Stimulated activated CD8-positive, alpha-beta memory T cell treated with anti-CD3 and anti-CD28 coated beads, Interleukin-2, amount 100 ng/mL, for 1 hour (primary cell): ENCODE data around the gene DMBT1.

Source experiments
- DNase-seq, 2 donors: peaks; one replicate each; pipeline ENCODE4 v3.0.0-alpha.2; 2020; ENCODE audit warnings: low read depth in 2 of 2

DMBT1 gene

GRCh38 chr10:122669842-122670241, 109.3 kb downstream of the DMBT1 start:
- DNase-seq, result no peak

GRCh38 chr10:122671355-122671754, 110.8 kb downstream of the DMBT1 start:
- no peak for DNase-seq

- no peak for DNase-seq
These were observed 112.1 kb downstream of the DMBT1 start for GRCh38 chr10:122672655-122673054.

GRCh38 chr10:122673269-122673668, 112.7 kb downstream of the DMBT1 start:
- DNase-seq, result no peak

- no peak for DNase-seq
These were observed 113.2 kb downstream of the DMBT1 start for GRCh38 chr10:122673731-122674130.

GRCh38 chr10:122674781-122675180, 114.2 kb downstream of the DMBT1 start:
- DNase-seq, result no peak

GRCh38 chr10:122675278-122675677, 114.7 kb downstream of the DMBT1 start:
- no peak for DNase-seq

GRCh38 chr10:122678266-122678665, 117.7 kb downstream of the DMBT1 start:
- DNase-seq, result no peak

GRCh38 chr10:122682522-122682921, 122.0 kb downstream of the DMBT1 start:
- DNase-seq, result no peak

GRCh38 chr10:122688293-122688989, 127.9 kb downstream of the DMBT1 start:
- no peak for DNase-seq

GRCh38 chr10:122689146-122689820, 128.7 kb downstream of the DMBT1 start:
- no peak for DNase-seq

GRCh38 chr10:122692744-122693143, 132.2 kb downstream of the DMBT1 start:
- DNase-seq, result no peak
